Measurements from ENCODE around the gene OPCML. TPM values are rescaled to one million over a fixed set of nuclear protein-coding genes. Genes with fewer than 3 reads are reported as not detected.

The OPCML gene
- total RNA-seq, 1 experiment from 2014 or later: 0.13 TPM

DNA sequence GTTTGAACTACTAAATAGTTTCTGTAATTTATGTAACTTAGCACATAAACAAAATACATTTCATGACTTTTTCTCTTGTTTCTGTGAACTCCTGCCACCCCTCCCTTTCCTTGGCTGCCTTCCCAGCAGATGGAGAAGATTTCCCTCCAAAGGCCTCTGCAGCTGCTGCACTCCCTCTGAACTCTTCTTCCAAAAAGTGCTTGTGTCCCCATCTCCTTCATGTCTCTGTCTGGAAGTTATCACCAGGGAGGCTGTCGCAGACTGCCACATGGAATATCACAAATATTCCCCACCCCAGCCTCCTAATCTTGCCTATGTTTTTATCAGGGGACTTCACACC, 1068.3 kb downstream of the OPCML start:
- H3K4me3 ChIP-seq (ENCODE audit: low read depth, low read length, poor library complexity, severe bottlenecking): no peak overlapping the region
- no TSS peak for BruUV-seq (replicated peaks)
- no peaks in the 10 kb centered on the region for H3K4me1 ChIP-seq (ENCODE audit: insufficient read depth, low read length, poor library complexity, severe bottlenecking)
- ChIA-PET POLR2A (ENCODE audit: low non-redundant PET) (no interaction called here), CTCF (no interaction called here)
- H3K27ac ChIP-seq (ENCODE audit: low read depth, low read length, poor library complexity, severe bottlenecking): no peak overlapping the region
- DNase-seq (ENCODE audit: low spot score): no peak
- peaks cover 5% of the 10 kb centered on the region for H3K27me3 ChIP-seq (replicated peaks; ENCODE audit: insufficient read depth, low read depth, low read length, poor library complexity)
- no peaks in the 10 kb centered on the region for H3K36me3 ChIP-seq (ENCODE audit: insufficient read depth, low read length, poor library complexity, severe bottlenecking)
- intact Hi-C loops (cut with micrococcal nuclease; ENCODE audit: unreplicated experiment): no loop called here
- TF ChIP-seq EZH2 (IDR thresholded peaks at IDR 0.05; ENCODE audit: borderline replicate concordance, low read depth, low read length, poor library complexity, severe bottlenecking): no peak
- TF ChIP-seq, protein P1, sequence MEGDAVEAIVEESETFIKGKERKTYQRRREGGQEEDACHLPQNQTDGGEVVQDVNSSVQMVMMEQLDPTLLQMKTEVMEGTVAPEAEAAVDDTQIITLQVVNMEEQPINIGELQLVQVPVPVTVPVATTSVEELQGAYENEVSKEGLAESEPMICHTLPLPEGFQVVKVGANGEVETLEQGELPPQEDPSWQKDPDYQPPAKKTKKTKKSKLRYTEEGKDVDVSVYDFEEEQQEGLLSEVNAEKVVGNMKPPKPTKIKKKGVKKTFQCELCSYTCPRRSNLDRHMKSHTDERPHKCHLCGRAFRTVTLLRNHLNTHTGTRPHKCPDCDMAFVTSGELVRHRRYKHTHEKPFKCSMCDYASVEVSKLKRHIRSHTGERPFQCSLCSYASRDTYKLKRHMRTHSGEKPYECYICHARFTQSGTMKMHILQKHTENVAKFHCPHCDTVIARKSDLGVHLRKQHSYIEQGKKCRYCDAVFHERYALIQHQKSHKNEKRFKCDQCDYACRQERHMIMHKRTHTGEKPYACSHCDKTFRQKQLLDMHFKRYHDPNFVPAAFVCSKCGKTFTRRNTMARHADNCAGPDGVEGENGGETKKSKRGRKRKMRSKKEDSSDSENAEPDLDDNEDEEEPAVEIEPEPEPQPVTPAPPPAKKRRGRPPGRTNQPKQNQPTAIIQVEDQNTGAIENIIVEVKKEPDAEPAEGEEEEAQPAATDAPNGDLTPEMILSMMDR (conservative IDR thresholded peaks at IDR 0.05; ENCODE audit: low read depth, low read length): no peak
- H3K9me3 ChIP-seq (ENCODE audit: low read depth, low read length, poor library complexity, severe bottlenecking): peaks cover 13% of the 10 kb centered on the region

DNA sequence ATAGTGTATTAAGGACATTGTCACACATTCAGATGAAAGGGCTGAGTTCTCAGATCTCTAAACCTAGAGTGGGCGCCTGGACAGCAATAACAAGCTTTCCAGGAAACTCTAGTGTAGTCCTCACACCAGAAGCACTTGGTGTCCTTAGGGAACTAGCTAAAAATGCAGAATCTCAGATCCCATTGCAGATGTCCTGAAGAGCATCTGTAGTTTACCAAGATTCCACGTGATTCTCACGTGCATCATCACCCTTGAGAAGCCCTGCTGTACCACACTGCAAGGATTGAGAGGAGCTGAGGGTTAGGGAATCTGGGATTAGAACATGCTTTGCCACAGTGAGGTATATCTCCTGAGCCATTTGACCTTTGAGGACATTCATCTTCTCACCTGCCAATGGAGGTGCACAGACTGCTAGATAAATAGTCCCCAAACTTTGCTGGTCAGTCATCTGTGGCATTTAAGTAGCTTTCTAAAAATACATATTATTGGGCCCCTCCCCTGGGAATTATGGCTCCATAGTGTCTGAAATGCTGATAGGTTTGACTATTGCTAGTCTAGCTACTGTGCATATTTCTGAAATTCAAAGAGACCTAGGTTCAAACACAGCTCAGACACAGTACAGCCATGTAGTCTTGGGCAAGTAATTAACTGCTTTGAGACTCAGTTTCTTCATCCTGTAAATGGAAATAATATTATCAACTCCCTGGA, 1068.9 kb downstream of the OPCML start:
- H3K36me3 ChIP-seq (ENCODE audit: insufficient read depth, low read length, poor library complexity, severe bottlenecking): no peaks in the 10 kb centered on the region
- H3K4me3 ChIP-seq (ENCODE audit: low read depth, low read length, poor library complexity, severe bottlenecking): no peak overlapping the region
- POLR2A ChIA-PET (ENCODE audit: low non-redundant PET): no interaction called here
- peaks cover 13% of the 10 kb centered on the region for H3K9me3 ChIP-seq (ENCODE audit: low read depth, low read length, poor library complexity, severe bottlenecking)
- CTCF ChIA-PET: no interaction called here
- H3K4me1 ChIP-seq (ENCODE audit: insufficient read depth, low read length, poor library complexity, severe bottlenecking): no peaks in the 10 kb centered on the region
- intact Hi-C loops (cut with micrococcal nuclease; ENCODE audit: unreplicated experiment): no loop called here
- no TSS peak for BruUV-seq (replicated peaks)
- TF ChIP-seq EZH2 (IDR thresholded peaks at IDR 0.05; ENCODE audit: borderline replicate concordance, low read depth, low read length, poor library complexity, severe bottlenecking): no peak
- TF ChIP-seq, protein P1 (conservative IDR thresholded peaks at IDR 0.05; ENCODE audit: low read depth, low read length): no peak
- peaks cover 5% of the 10 kb centered on the region for H3K27me3 ChIP-seq (replicated peaks; ENCODE audit: insufficient read depth, low read depth, low read length, poor library complexity)
- H3K27ac ChIP-seq (ENCODE audit: low read depth, low read length, poor library complexity, severe bottlenecking): no peak overlapping the region
- DNase-seq (ENCODE audit: low spot score): no peak

GRCh38 chr11:132459736-132460135, 1072.6 kb downstream of the OPCML start:
- ChIA-PET CTCF (no interaction called here), POLR2A (ENCODE audit: low non-redundant PET) (no interaction called here)
- H3K4me1 ChIP-seq (ENCODE audit: insufficient read depth, low read length, poor library complexity, severe bottlenecking): no peaks in the 10 kb centered on the region
- intact Hi-C loops (cut with micrococcal nuclease; ENCODE audit: unreplicated experiment): no loop called here
- H3K27me3 ChIP-seq (replicated peaks; ENCODE audit: insufficient read depth, low read depth, low read length, poor library complexity): no peaks in the 10 kb centered on the region
- no peak overlapping the region for H3K27ac ChIP-seq (ENCODE audit: low read depth, low read length, poor library complexity, severe bottlenecking)
- BruUV-seq (replicated peaks): no TSS peak
- no peak overlapping the region for H3K4me3 ChIP-seq (ENCODE audit: low read depth, low read length, poor library complexity, severe bottlenecking)
- peaks cover 10% of the 10 kb centered on the region for H3K9me3 ChIP-seq (ENCODE audit: low read depth, low read length, poor library complexity, severe bottlenecking)
- no peak for TF ChIP-seq EZH2 (IDR thresholded peaks at IDR 0.05; ENCODE audit: borderline replicate concordance, low read depth, low read length, poor library complexity, severe bottlenecking)
- TF ChIP-seq, protein P1 (conservative IDR thresholded peaks at IDR 0.05; ENCODE audit: low read depth, low read length): no peak
- no peaks in the 10 kb centered on the region for H3K36me3 ChIP-seq (ENCODE audit: insufficient read depth, low read length, poor library complexity, severe bottlenecking)
- DNase-seq (ENCODE audit: low spot score): no peak

Data from A673 (cell line).